Germinal center (tissue), 1 donor: Measurements from ENCODE around the gene CALML5.

Source experiments
- DNase-seq: peaks from one replicate; pipeline ENCODE4 v3.0.0; 2012; ENCODE audit warnings: mixed read lengths, low spot score

The CALML5 gene

DNA sequence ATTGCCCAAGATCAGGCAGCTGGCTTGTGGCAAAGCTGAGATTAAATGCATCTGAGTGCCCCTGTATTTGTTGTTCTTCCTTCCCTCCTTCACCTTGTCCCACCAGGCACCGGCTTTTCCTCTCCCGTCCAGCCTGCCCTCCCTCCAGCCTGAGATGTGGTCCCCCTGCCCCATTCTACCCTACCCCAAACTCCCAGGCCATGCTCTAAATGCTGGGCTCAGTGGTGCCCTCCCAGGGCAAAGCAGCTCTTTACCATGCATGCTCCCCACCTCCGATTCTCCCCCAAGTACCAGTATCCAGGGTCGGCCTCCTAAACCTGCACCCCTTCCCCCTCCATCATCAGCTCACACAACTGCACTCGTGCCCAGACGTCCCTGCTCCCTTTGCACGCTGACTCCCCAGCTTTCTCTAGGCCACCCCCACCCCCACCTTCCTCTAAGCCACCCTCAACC lies 36.5 kb downstream of the CALML5 start:
- DNase-seq: no peak

DNA sequence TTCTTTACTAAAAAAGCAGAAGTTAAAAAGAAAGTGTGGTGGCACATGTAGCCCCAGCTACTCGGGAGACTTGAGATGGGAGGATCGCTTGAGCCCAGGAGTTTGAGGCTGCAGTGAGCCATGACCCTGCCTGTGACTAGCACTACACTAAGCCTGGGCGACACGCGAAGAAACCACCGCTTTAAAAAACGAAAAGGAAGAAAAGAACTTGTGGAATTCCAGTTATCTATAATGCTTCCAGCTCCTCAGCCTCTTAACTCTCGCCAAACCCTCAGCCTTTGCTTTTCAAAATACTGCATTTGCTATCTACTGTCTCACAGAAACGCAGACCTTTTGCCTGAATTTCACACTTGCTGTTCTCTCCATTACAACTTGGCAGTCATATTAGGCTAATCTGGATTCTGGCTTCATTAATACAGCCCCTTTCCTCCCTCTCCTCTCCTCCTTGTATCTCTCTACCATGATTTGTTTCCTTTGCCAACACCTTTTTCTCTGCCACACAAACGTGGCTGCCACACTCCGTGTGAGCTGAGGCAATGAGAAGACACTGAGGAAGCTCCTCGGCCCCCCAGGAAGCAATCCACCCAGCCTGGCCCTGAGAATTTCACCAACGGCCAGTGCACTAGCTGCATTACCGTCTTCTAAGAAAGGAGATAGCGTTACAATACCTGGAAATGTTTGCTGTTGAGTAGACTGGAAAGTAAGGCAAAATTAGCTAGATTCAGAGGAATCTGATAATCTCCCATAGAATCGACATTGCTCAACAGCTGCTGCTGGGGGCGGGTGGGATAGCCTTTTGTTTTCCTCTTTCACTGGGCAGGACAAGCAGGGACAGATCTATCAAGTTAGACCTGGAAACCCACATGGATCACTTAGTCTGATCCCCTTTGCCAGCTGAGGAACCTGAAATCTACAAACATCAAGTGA lies 37.2 kb downstream of the CALML5 start:
- no peak for DNase-seq

DNA sequence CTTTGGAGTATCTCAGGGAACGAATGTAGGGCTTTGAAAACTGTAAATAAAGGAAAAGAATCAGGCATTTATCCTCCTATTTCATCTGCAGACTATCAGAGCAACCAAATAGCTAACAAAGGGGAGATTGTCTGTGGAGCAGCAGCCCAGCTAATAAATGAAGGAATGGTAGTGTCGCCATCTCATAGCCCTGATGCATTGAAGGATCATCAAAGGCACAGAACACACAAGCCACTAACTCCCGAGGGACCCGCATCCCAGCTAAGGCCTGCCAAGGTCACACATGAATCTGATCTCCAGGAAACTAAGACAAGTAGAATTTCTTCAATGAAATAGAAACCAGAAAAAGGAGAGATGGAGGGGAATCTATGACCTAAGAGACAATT lies 38.2 kb downstream of the CALML5 start:
- no peak for DNase-seq

DNA sequence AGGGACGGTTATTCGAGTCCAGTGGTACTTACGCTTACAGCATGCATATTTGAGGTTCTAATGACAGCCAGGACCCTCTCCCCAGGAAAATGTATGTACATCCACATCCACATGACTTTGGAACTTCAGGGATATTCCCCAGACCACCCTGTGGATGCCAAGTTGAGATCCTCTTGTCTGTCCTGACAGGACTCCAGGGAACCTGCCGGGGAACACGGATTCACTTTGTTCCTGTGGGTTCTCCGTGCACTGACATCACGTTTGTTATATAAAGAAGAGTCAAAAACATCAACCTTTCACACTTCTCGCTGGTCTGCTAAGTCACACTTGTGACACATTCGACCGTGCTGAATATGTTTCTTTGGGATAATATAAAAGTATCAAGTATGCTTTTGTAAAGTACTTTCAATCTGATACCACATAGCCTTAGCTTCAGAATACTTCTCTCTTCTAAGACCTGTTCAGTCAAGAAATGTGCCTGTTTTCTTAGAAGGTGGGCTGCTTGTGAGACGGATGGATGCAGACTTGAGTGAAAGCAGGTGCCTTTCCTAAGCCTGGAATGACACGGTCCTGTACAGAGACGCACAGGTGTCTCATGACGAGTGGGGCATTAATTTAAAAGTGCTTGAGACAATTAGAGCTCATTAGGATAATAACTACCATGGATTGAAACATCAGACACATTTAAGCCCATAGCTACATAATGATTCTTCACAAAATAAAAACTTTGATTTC lies 38.7 kb downstream of the CALML5 start:
- DNase-seq: no peak

- no peak for DNase-seq
Observed at GRCh38 chr10:5458949-5459747, 40.2 kb downstream of the CALML5 start.

- DNase-seq: no peak
Observed at GRCh38 chr10:5458425-5458824, 40.9 kb downstream of the CALML5 start.

- no peak for DNase-seq
Observed at GRCh38 chr10:5457741-5458140, 41.6 kb downstream of the CALML5 start.

- no peak for DNase-seq
Observed at GRCh38 chr10:5456563-5456962, 42.8 kb downstream of the CALML5 start.

DNA sequence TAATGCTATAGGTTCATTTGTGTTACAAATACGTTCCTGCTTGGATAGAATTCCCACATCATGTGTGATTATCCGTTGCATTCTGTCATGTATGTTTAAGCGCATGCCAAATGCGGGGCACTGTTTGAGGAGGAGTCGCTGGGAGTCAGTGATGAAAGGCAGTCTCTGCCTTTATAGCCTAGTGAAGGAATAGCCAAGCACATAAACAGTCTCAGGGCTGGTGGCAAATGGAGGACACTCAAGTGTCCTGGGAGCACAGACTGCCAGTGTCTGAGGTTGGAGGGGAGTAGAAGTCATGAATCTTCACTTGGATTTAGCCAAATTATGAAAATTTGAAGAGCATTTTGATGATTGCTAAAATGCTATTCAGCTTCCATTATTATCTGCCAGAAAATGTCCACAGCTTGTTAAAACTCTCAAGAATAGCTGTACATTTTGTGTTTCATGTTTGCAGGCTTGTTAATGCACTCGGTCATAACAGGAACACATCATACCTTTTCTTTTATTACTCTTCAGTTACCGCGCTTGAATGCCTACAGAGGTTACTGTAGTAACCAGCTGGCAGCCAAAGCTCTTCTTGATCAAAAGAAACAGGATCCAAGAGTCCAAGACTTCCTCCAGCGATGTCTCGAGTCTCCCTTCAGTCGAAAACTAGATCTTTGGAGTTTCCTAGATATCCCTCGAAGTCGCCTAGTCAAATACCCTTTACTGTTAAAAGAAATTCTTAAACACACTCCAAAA lies 45.5 kb downstream of the CALML5 start:
- no peak for DNase-seq

DNA sequence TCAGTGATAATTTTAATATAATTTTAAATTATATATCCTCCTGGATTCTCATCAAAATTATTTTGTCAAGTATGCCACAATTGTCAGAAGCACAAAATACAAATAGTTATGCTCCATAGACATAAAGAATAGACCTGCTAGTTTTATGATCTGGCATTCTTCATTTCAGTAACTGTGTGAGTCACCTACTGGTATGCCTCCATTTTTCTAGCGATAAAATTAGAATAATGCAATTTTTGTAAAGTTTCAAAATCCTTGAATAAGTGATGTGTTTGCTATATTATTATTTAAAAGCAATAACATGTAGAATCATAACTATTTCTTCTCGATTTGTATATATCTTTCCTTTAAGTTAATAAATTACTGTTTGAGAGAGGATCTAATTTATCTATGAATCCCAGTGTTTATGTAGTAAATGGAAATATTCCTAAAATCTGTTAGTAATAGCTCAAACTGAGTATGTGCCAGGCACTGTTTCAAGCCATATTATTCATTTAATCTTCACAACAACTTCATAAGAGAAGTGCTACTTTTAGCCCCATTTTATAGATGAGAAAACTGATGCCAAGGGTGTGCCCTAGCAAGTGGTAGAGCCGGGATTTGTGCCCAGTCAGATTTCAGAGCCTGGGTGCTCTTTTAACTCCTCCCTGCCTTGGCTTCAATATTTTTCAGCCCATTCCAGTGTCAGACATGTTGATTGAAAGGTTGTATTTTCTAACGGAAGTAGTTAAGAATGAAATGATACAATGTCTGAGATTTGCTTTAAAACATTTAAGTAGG lies 48.6 kb downstream of the CALML5 start:
- no peak for DNase-seq

GRCh38 chr10:5449823-5450222 lies 49.5 kb downstream of the CALML5 start:
- no peak for DNase-seq

DNA sequence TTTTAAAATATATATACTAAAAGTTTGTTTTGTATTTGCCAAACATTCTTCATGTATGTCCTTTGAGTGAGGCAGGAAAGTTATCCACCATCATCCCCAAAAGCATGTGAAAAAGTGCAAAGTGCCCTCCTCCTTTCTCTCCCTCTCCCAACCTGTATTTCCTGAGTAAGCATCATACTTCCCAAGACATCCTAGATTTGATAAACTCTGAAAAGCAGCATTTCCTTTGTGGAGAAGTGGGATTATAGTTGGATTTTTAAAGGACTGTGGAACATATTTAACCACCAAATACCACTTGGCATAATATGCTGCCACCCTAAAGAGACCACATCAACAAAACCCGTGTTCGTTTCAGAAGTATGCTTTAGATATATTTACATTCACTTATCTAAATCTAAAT lies 50.1 kb downstream of the CALML5 start:
- no peak for DNase-seq
